PC-9 (cell line): Measurements from ENCODE around the gene MAP2K5. TPM values are rescaled to one million over a fixed set of nuclear protein-coding genes. Genes with fewer than 3 reads are reported as not detected.

Experiments used
- BruUV-seq: library from RNA; stranded (reverse); fragments of 400-500 nt; replicated peaks from 2 replicates; lab custom pipeline; 2021; lab: Mats Ljungman, UMichigan
- CTCF ChIA-PET: fragments of 300-600 bp; sonication (Branson Sonifier 250); formaldehyde crosslinking; loops from one replicate; lab custom pipeline; 2022; ENCODE audit warnings: antibody characterized with exemption; lab: Charles Lee
- POLR2A ChIA-PET: fragments of 300-600 bp; sonication (Branson Sonifier 250); formaldehyde crosslinking; loops from one replicate; lab custom pipeline; 2022; ENCODE audit warnings: antibody characterized with exemption; ENCODE audit not compliant: unreplicated experiment; lab: Charles Lee
- DNase-seq, 2 experiments: peaks; one replicate each; pipeline versions ENCODE4 v3.0.0 to v3.0.0-alpha.2; 2015 to 2022; ENCODE audit warnings: mixed read lengths in 1 of 2
- H2AFZ ChIP-seq: fragments of 200-600 bp; sonication (generic); 2 replicates; pipeline ENCODE4 v1.8.1; 2017; ENCODE audit warnings: antibody characterized with exemption
- H3F3A ChIP-seq: fragments of 200-600 bp; sonication (generic); 2 replicates; pipeline ENCODE4 v1.8.1; 2017; ENCODE audit warnings: antibody characterized with exemption, mild to moderate bottlenecking, low read depth; ENCODE audit not compliant: insufficient read depth
- H3K27ac ChIP-seq: fragments of 200-600 bp; sonication (generic); 2 replicates; pipeline ENCODE4 v1.6.1; 2016; ENCODE audit warnings: mixed run types
- H3K27me3 ChIP-seq: fragments of 200-600 bp; sonication (generic); 2 replicates; pipeline ENCODE4 v1.6.1; 2016; ENCODE audit warnings: low read depth, mixed run types; ENCODE audit not compliant: insufficient read depth
- H3K36me3 ChIP-seq: fragments of 200-600 bp; sonication (generic); 2 replicates; pipeline ENCODE4 v1.6.1; 2016; ENCODE audit warnings: low read depth, mixed run types
- H3K4me1 ChIP-seq: fragments of 200-600 bp; sonication (generic); replicated peaks from 2 replicates; pipeline ENCODE4 v1.6.1; 2016; ENCODE audit warnings: mixed run types; ENCODE audit not compliant: insufficient read depth
- H3K4me2 ChIP-seq: fragments of 200-600 bp; sonication (generic); 2 replicates; pipeline ENCODE4 v1.6.1; 2017; ENCODE audit warnings: mixed run types
- H3K4me3 ChIP-seq: fragments of 200-600 bp; sonication (generic); 2 replicates; pipeline ENCODE4 v1.6.1; 2016; ENCODE audit warnings: mixed run types
- H3K79me2 ChIP-seq: fragments of 200-600 bp; sonication (generic); 2 replicates; pipeline ENCODE4 v1.6.1; 2017; ENCODE audit warnings: low read depth, mixed run types
- H3K9me2 ChIP-seq: fragments of 200-600 bp; sonication (generic); 2 replicates; pipeline ENCODE4 v1.8.1; 2017; ENCODE audit warnings: mild to moderate bottlenecking; ENCODE audit not compliant: insufficient read depth
- H3K9me3 ChIP-seq: fragments of 200-600 bp; sonication (generic); 2 replicates; pipeline ENCODE4 v1.8.1; 2016; ENCODE audit warnings: low read depth; ENCODE audit not compliant: insufficient read depth
- H4K20me1 ChIP-seq: fragments of 200-600 bp; sonication (generic); 2 replicates; pipeline ENCODE4 v1.8.1; 2017; ENCODE audit not compliant: insufficient read depth
- CTCF ChIP-seq: fragments of 200-600 bp; sonication (generic); conservative IDR thresholded peaks from 2 replicates; pipeline ENCODE4 v1.6.1; 2017; ENCODE audit warnings: mixed run types, antibody characterized with exemption, mild to moderate bottlenecking, moderate library complexity
- EZH2 ChIP-seq: fragments of 200-600 bp; sonication (generic); IDR thresholded peaks from 2 replicates; pipeline ENCODE4 v1.8.0; 2017; ENCODE audit warnings: antibody characterized with exemption, low read depth
- intact Hi-C: fragments of 100-400 bp; cut with micrococcal nuclease; formaldehyde crosslinking; loops from one replicate; pipeline ENCODE4 v1.10.0; 2022; ENCODE audit not compliant: unreplicated experiment
- total RNA-seq: library from RNA; stranded (reverse); gene quantifications from 2 replicates; pipeline ENCODE4 v1.2.3, GENCODE V29; 2021

Gene MAP2K5
- total RNA-seq, 1 experiment from 2014 or later: 26.9 TPM

DNA sequence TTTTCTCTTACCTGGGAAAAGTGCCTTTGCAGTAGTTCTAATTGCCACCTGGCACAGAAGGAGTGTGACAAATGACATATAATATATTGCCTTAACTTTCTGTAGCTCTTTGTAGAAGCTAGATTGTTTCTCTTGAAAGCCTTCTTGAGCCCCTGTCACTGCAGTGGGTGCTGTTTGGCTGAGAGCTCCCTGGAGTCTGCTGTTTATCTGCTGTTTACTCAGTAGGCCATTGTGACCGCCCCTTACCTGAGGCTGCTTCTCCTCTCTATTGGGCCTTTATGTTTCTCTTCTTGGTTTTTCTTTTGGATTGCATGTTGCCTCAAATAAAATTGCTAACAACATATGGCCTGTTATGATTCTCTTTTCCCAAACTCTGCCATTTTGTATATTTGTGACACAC lies 16.7 kb downstream of the MAP2K5 start:
- no peak for DNase-seq
- no peaks in the 10 kb centered on the region for H3K4me1 ChIP-seq
- no peaks in the 10 kb centered on the region for H3K9me3 ChIP-seq
- BruUV-seq: no TSS peak
- no peaks in the 10 kb centered on the region for H3K9me2 ChIP-seq
- H3K79me2 ChIP-seq: no peaks in the 10 kb centered on the region
- H3K27me3 ChIP-seq: no peaks in the 10 kb centered on the region
- ChIA-PET POLR2A (interaction anchor here (0.5 to 0.6 kb wide), 2 partner anchors 103 to 1019 kb away, joined by 3 read pairs; no protein-coding TSS in a partner anchor), CTCF (no interaction called here)
- H3F3A ChIP-seq: no peaks in the 10 kb centered on the region
- no peak overlapping the region for H3K4me2 ChIP-seq
- H4K20me1 ChIP-seq: no peaks in the 10 kb centered on the region
- H3K27ac ChIP-seq: no peak overlapping the region
- H2AFZ ChIP-seq: no peak overlapping the region
- TF ChIP-seq EZH2: no peak
- TF ChIP-seq CTCF: no peak
- intact Hi-C loops: no loop called here
- no peak overlapping the region for H3K4me3 ChIP-seq
- H3K36me3 ChIP-seq: no peaks in the 10 kb centered on the region

DNA sequence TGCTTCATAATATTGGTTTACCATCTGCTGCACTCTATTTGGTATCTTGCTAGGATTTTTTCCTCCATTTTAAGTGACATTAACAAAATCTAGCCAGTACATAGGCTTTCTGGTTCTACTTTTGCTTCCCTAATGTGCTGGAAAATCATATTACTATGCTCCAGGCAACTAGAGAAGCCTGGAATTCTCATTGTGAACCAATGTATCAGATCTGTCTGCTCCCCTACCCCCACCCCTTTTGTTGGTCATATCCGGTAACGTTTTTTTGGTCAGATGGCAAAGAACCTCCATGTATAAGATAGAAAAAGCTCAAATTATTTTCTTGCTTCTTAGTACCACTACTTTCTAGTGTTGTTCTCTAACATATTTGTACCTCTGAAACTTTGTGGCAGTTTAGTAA lies 17.1 kb downstream of the MAP2K5 start:
- BruUV-seq: no TSS peak
- H3K79me2 ChIP-seq: no peaks in the 10 kb centered on the region
- no peak for DNase-seq
- H3K4me3 ChIP-seq: no peak overlapping the region
- no peaks in the 10 kb centered on the region for H3K4me1 ChIP-seq
- no peak overlapping the region for H2AFZ ChIP-seq
- no peaks in the 10 kb centered on the region for H3K9me2 ChIP-seq
- POLR2A ChIA-PET: interaction anchor here (0.5 to 0.6 kb wide), 2 partner anchors 104 to 1019 kb away, joined by 3 read pairs; no protein-coding TSS in a partner anchor
- H3K4me2 ChIP-seq: no peak overlapping the region
- no peaks in the 10 kb centered on the region for H3K9me3 ChIP-seq
- H3F3A ChIP-seq: no peaks in the 10 kb centered on the region
- no peaks in the 10 kb centered on the region for H3K36me3 ChIP-seq
- H3K27me3 ChIP-seq: no peaks in the 10 kb centered on the region
- CTCF ChIA-PET: no interaction called here
- TF ChIP-seq EZH2: no peak
- TF ChIP-seq CTCF: no peak
- no peak overlapping the region for H3K27ac ChIP-seq
- H4K20me1 ChIP-seq: no peaks in the 10 kb centered on the region
- intact Hi-C loops: no loop called here

DNA sequence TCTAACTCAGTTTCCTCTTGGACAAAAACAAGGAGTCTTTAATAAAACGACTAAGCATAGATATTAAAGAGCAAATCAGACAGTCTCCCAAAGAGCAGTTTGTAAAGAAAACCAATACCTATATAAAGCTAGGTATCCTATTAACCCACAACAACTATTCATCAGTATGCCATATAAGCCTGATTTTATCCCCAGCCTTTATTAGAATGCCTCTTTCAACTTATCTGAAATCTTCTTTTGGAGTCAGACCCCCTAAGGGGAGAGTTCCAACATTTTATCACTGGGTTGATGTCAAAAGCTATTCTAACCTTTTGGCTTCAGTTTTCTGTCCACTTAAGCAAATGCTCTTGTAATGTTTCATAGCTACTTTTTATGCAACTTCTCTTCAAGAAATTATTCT lies 17.8 kb downstream of the MAP2K5 start:
- Histone ChIP-seq H3K27me3 (no peaks in the 10 kb centered on the region), H3K27ac (no peak overlapping the region), H3K4me2 (no peak overlapping the region), H2AFZ (no peak overlapping the region), H3K9me3 (no peaks in the 10 kb centered on the region), H3K4me1 (no peaks in the 10 kb centered on the region), H3K4me3 (no peak overlapping the region), H3F3A (no peaks in the 10 kb centered on the region), H4K20me1 (no peaks in the 10 kb centered on the region), H3K9me2 (no peaks in the 10 kb centered on the region), H3K79me2 (no peaks in the 10 kb centered on the region), H3K36me3 (no peaks in the 10 kb centered on the region)
- DNase-seq: no peak
- ChIA-PET POLR2A (interaction anchor here (0.7 kb wide), 1 partner anchor 53 kb away, joined by 3 read pairs; no protein-coding TSS in a partner anchor), CTCF (interaction anchor here (0.6 kb wide), 1 partner anchor 11 kb away, joined by 8 read pairs; no protein-coding TSS in a partner anchor)
- no TSS peak for BruUV-seq
- intact Hi-C loops: no loop called here
- TF ChIP-seq CTCF: no peak
- TF ChIP-seq EZH2: no peak
